ENCODE measurements around the gene UBAP2L. TPM values are rescaled to one million over a fixed set of nuclear protein-coding genes. Genes with fewer than 3 reads are reported as not detected.

The UBAP2L gene
- total RNA-seq, 1 experiment from 2014 or later = 265 TPM

DNA sequence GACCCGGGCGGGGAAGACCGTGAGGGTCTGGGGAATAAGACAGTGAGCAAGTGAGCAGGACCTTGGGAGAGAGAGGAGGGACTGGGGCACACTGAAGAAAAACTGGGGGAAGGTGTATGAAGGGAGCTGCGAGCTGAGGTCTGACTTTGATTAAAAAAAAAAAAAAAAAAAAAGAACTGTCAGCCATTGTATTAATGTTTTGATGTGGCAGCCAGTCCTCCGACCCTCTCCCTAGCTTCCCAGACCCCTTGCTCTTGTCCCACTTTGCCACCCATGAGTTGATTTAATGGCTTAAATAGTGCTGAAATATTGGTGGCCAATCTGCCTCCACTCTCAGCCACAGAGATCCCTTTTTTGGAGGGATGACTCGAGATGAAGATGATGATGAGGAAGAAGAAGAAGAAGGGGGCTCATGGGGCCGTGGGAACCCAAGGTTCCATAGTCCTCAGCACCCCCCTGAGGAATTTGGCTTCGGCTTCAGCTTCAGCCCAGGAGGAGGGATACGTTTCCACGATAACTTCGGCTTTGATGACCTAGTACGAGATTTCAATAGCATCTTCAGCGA lies 52.3 kb downstream of the UBAP2L start:
- Histone ChIP-seq H3K27me3 (ENCODE audit: insufficient read depth, low read length) (no peaks in the 10 kb centered on the region), H3K9ac (ENCODE audit: extremely low read depth, insufficient read length, low read length) (peak overlapping the region; percentile 95), H3K14ac (ENCODE audit: insufficient read depth, low read length) (peak overlapping the region; percentile 86; the same call in 1 of the 2 replicates), H4K20me1 (ENCODE audit: control insufficient read depth, insufficient read depth, insufficient read length) (no peaks in the 10 kb centered on the region), H2BK120ac (ENCODE audit: low read depth, low read length, poor library complexity, severe bottlenecking) (no peak overlapping the region), H3K23me2 (ENCODE audit: insufficient read length, low read depth, low read length, poor library complexity, severe bottlenecking) (peaks cover 12% of the 10 kb centered on the region), H3T11ph (ENCODE audit: low read length) (no peak overlapping the region), H3K79me1 (ENCODE audit: insufficient read depth, low read depth, low read length, poor library complexity, severe bottlenecking) (peaks cover 4% of the 10 kb centered on the region), H3K9me3 (ENCODE audit: control insufficient read depth, low read depth, low read length) (no peaks in the 10 kb centered on the region), H4K5ac (ENCODE audit: insufficient read length, low read depth, low read length) (peak overlapping the region; percentile 37), H3K4me2 (ENCODE audit: insufficient read depth, insufficient read length, low read length) (peak overlapping the region; percentile 85), H4K8ac (replicated peaks; ENCODE audit: insufficient read length, low read depth, low read length) (no peak overlapping the region), H3K56ac (ENCODE audit: insufficient read length, low read depth, low read length) (no peak overlapping the region), H3K79me2 (ENCODE audit: insufficient read depth, low read length) (0 out of 2 replicates have a peak, but pooled peaks cover 2% of the 10 kb centered on the region), H3K4me1 (ENCODE audit: insufficient read depth, low read length) (no peaks in the 10 kb centered on the region), H2AFZ (ENCODE audit: low read length) (no peak overlapping the region), H2BK20ac (ENCODE audit: low read depth, low read length, poor library complexity, severe bottlenecking) (no peak overlapping the region), H2BK15ac (ENCODE audit: low read depth, low read length) (no peak overlapping the region), H3K18ac (ENCODE audit: insufficient read length, low read depth, low read length) (peak overlapping the region; percentile 72), H2AK5ac (ENCODE audit: insufficient read length, low read length) (no peak overlapping the region), H2BK12ac (ENCODE audit: insufficient read length, low read depth, low read length) (no peak overlapping the region), H3K4ac (ENCODE audit: low read depth, low read length) (no peak overlapping the region; the same call in 1 of the 2 replicates), H2BK5ac (ENCODE audit: insufficient read length, low read length) (no peak overlapping the region), H4K91ac (ENCODE audit: insufficient read length, low read depth, low read length) (no peak overlapping the region), H3K23ac (ENCODE audit: insufficient read length, low read depth, low read length) (no peak overlapping the region), H3K27ac (ENCODE audit: insufficient read length, low read depth, low read length) (no peak overlapping the region)
- TF ChIP-seq, protein P1, sequence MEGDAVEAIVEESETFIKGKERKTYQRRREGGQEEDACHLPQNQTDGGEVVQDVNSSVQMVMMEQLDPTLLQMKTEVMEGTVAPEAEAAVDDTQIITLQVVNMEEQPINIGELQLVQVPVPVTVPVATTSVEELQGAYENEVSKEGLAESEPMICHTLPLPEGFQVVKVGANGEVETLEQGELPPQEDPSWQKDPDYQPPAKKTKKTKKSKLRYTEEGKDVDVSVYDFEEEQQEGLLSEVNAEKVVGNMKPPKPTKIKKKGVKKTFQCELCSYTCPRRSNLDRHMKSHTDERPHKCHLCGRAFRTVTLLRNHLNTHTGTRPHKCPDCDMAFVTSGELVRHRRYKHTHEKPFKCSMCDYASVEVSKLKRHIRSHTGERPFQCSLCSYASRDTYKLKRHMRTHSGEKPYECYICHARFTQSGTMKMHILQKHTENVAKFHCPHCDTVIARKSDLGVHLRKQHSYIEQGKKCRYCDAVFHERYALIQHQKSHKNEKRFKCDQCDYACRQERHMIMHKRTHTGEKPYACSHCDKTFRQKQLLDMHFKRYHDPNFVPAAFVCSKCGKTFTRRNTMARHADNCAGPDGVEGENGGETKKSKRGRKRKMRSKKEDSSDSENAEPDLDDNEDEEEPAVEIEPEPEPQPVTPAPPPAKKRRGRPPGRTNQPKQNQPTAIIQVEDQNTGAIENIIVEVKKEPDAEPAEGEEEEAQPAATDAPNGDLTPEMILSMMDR (conservative IDR thresholded peaks at IDR 0.05) = no peak
- Mint-ChIP-seq H3K4me3 (peak overlapping the region; percentile 96 to 97), H3K9me3 (no peaks in the 10 kb centered on the region; a peak in 1 of 5 replicates), H3K4me1 (peaks cover 12 to 18% of the 10 kb centered on the region in 2 experiments), H3K36me3 (ENCODE audit: insufficient read depth in 1 of 3, low read depth in 3 of 3) (peaks cover 25 to 56% (median 54%) of the 10 kb centered on the region in 3 experiments; a peak in 6 of 7 replicates), H3K27me3 (ENCODE audit: low read depth) (no peaks in the 10 kb centered on the region; the same call in 1 of the 2 replicates), H3K27ac (peak overlapping the region; percentile 91 to 98 (median 97); a peak in 6 of 7 replicates)
- DNase-seq = no peak
- no CpG with 5 or more reads among the region's 13 CpGs for WGBS (ENCODE audit: extremely low coverage, insufficient read length, low lambda C conversion rate)

Data from H9 (cell line).